MM.1S (cell line): ENCODE measurements around the gene CGA.

ENCODE experiments used
- DNase-seq: peaks from one replicate; pipeline ENCODE4 v3.0.0-alpha.2; 2015
- H2AFZ ChIP-seq: fragments of 300-600 bp; sonication (generic); 2 replicates; pipeline ENCODE4 v1.6.0; 2016; ENCODE audit warnings: antibody characterized with exemption, low read length
- H3F3A ChIP-seq: fragments of 300-600 bp; sonication (generic); 2 replicates; pipeline ENCODE4 v1.6.1; 2016; ENCODE audit warnings: mild to moderate bottlenecking, antibody characterized with exemption, low read length, moderate library complexity, mixed read lengths; ENCODE audit not compliant: insufficient read depth
- H3K27ac ChIP-seq: fragments of 300-600 bp; sonication (generic); 2 replicates; pipeline ENCODE4 v1.5.1; 2016; ENCODE audit warnings: mild to moderate bottlenecking, low read length
- H3K27me3 ChIP-seq: fragments of 300-600 bp; sonication (generic); replicated peaks from 2 replicates; pipeline ENCODE4 v1.6.0; 2016; ENCODE audit warnings: low read length; ENCODE audit not compliant: insufficient read depth
- H3K36me3 ChIP-seq: fragments of 300-600 bp; sonication (generic); replicated peaks from 2 replicates; pipeline ENCODE4 v1.6.1; 2016; ENCODE audit warnings: mild to moderate bottlenecking, low read length, mixed read lengths; ENCODE audit not compliant: insufficient read depth
- H3K4me1 ChIP-seq: fragments of 300-600 bp; sonication (generic); 2 replicates; pipeline ENCODE4 v1.6.1; 2016; ENCODE audit warnings: low read length, mixed read lengths
- H3K4me2 ChIP-seq: fragments of 300-600 bp; sonication (generic); 2 replicates; pipeline ENCODE4 v1.6.0; 2016; ENCODE audit warnings: low read depth, low read length
- H3K4me3 ChIP-seq: fragments of 300-600 bp; sonication (generic); 2 replicates; pipeline ENCODE4 v1.5.1; 2016; ENCODE audit warnings: low read length, mixed read lengths
- H3K79me2 ChIP-seq: fragments of 300-600 bp; sonication (generic); 2 replicates; pipeline ENCODE4 v1.6.1; 2016; ENCODE audit warnings: mixed run types, low read length, mixed read lengths
- H3K9ac ChIP-seq: fragments of 300-600 bp; sonication (generic); 2 replicates; pipeline ENCODE4 v1.6.1; 2016; ENCODE audit warnings: low read length, mixed read lengths
- H3K9me2 ChIP-seq: fragments of 300-600 bp; sonication (generic); replicated peaks from 2 replicates; pipeline ENCODE4 v1.6.1; 2016; ENCODE audit warnings: mild to moderate bottlenecking, low read length, mixed read lengths; ENCODE audit not compliant: insufficient read depth
- H3K9me3 ChIP-seq: fragments of 300-600 bp; sonication (generic); replicated peaks from 2 replicates; pipeline ENCODE4 v1.6.1; 2016; ENCODE audit warnings: mild to moderate bottlenecking, low read length, mixed read lengths; ENCODE audit not compliant: insufficient read depth
- H4K20me1 ChIP-seq: fragments of 300-600 bp; sonication (generic); 2 replicates; pipeline ENCODE4 v1.6.1; 2016; ENCODE audit warnings: mild to moderate bottlenecking, low read length, moderate library complexity, mixed read lengths; ENCODE audit not compliant: insufficient read depth
- CTCF ChIP-seq: fragments of 300-600 bp; sonication (generic); IDR thresholded peaks from 2 replicates; pipeline ENCODE4 v1.5.1; 2016; ENCODE audit warnings: antibody characterized with exemption, low read length, mixed read lengths
- EZH2 ChIP-seq: fragments of 300-600 bp; sonication (generic); optimal IDR thresholded peaks from 2 replicates; pipeline ENCODE3; 2017; ENCODE audit warnings: low read depth, mild to moderate bottlenecking, antibody characterized with exemption, low read length, mixed read lengths
- EZH2phosphoT487 ChIP-seq: fragments of 300-600 bp; sonication (generic); IDR thresholded peaks from 2 replicates; pipeline ENCODE4 v1.6.1; 2018; ENCODE audit warnings: antibody characterized with exemption, low read length

The CGA gene

GRCh38 chr6:87066449-87067333 is 28.2 kb downstream of the CGA start:
- Histone ChIP-seq H3K9ac (no peak overlapping the region), H3F3A (no peaks in the 10 kb centered on the region), H2AFZ (no peak overlapping the region), H3K79me2 (no peaks in the 10 kb centered on the region), H3K4me2 (peak overlapping the region; percentile 26; the same call in 1 of the 2 replicates), H3K27me3 (no peaks in the 10 kb centered on the region), H4K20me1 (no peaks in the 10 kb centered on the region), H3K9me2 (no peaks in the 10 kb centered on the region), H3K27ac (no peak overlapping the region), H3K4me1 (peaks cover 14% of the 10 kb centered on the region), H3K4me3 (no peak overlapping the region), H3K9me3 (no peaks in the 10 kb centered on the region), H3K36me3 (no peaks in the 10 kb centered on the region)
- no peak for TF ChIP-seq EZH2phosphoT487
- peak; percentile 61 for TF ChIP-seq CTCF
- peak; percentile 71 for DNase-seq

- no peak overlapping the region for H2AFZ ChIP-seq
- H3K27ac ChIP-seq: no peak overlapping the region
- no peaks in the 10 kb centered on the region for H3K79me2 ChIP-seq
- peaks cover 14% of the 10 kb centered on the region for H3K4me1 ChIP-seq
- no peak overlapping the region for H3K4me3 ChIP-seq
- no peak overlapping the region for H3K9ac ChIP-seq
- no peaks in the 10 kb centered on the region for H4K20me1 ChIP-seq
- H3K27me3 ChIP-seq: no peaks in the 10 kb centered on the region
- no peak for TF ChIP-seq CTCF
- no peak for TF ChIP-seq EZH2
- no peak for TF ChIP-seq EZH2phosphoT487
- no peaks in the 10 kb centered on the region for H3K9me2 ChIP-seq
- no peak overlapping the region for H3K4me2 ChIP-seq
- no peaks in the 10 kb centered on the region for H3K36me3 ChIP-seq
- DNase-seq: no peak
- no peaks in the 10 kb centered on the region for H3F3A ChIP-seq
- H3K9me3 ChIP-seq: no peaks in the 10 kb centered on the region
Observed at GRCh38 chr6:87065117-87065516, 29.8 kb downstream of the CGA start.

- Histone ChIP-seq H3K4me3 (no peak overlapping the region), H3K4me2 (no peak overlapping the region), H3F3A (no peaks in the 10 kb centered on the region), H3K9ac (no peak overlapping the region), H3K9me2 (no peaks in the 10 kb centered on the region), H3K27me3 (no peaks in the 10 kb centered on the region), H4K20me1 (no peaks in the 10 kb centered on the region), H3K79me2 (no peaks in the 10 kb centered on the region), H3K4me1 (peaks cover 5% of the 10 kb centered on the region), H3K27ac (no peak overlapping the region), H2AFZ (no peak overlapping the region), H3K36me3 (no peaks in the 10 kb centered on the region), H3K9me3 (no peaks in the 10 kb centered on the region)
- DNase-seq: no peak
- TF ChIP-seq EZH2phosphoT487 (no peak), EZH2 (no peak), CTCF (no peak)
Observed at GRCh38 chr6:87059943-87060342, 35.0 kb downstream of the CGA start.
